K562 (cell line): ENCODE results near the gene PIK3R2. TPM values are rescaled to one million over a fixed set of nuclear protein-coding genes. Genes with fewer than 3 reads are reported as not detected.

ENCODE experiments used
- CAMTA2 ChIP-seq: fragments of 250-450 bp; sonication (Bioruptor Pico); conservative IDR thresholded peaks from 2 replicates; pipeline ENCODE4 v1.5.1; 2022
- CHD7 ChIP-seq: fragments of 200-600 bp; sonication (generic); IDR thresholded peaks from one replicate; pipeline ENCODE4 v1.6.1; 2012; ENCODE audit warnings: mild to moderate bottlenecking, low read depth, low read length, inconsistent platforms
- CSDE1 ChIP-seq, 2 experiments: fragments of 450-650 bp; IDR thresholded peaks; 2 replicates each; pipeline ENCODE4 v1.6.1; 2016; ENCODE audit warnings: mild to moderate bottlenecking in 1 of 2
- DEAF1 ChIP-seq: fragments of 450-650 bp; formaldehyde crosslinking; IDR thresholded peaks from 2 replicates; pipeline ENCODE4 v1.4.0; 2020; ENCODE audit warnings: mild to moderate bottlenecking, moderate library complexity
- KDM5B ChIP-seq: fragments of 200-600 bp; sonication (generic); IDR thresholded peaks from 2 replicates; pipeline ENCODE4 v1.6.1; 2012; ENCODE audit warnings: low read depth, mild to moderate bottlenecking, moderate library complexity, low read length, control low read depth, inconsistent platforms; ENCODE audit not compliant: insufficient replicate concordance
- MAX ChIP-seq: sonication (generic); formaldehyde crosslinking; IDR thresholded peaks from 2 replicates; pipeline ENCODE4 v1.9.0; 2022; ENCODE audit warnings: mild to moderate bottlenecking, missing genetic modification reagents
- ZNF354B ChIP-seq: fragments of 250-450 bp; sonication (Bioruptor Pico); IDR thresholded peaks from 2 replicates; pipeline ENCODE4 v1.4.0; 2020
- ZNF77 ChIP-seq: fragments of 250-450 bp; sonication (Bioruptor Pico); IDR thresholded peaks from 2 replicates; pipeline ENCODE4 v1.5.0; 2020
- polyA plus RNA-seq, 8 experiments: library from polyadenylated mRNA; depleted of rRNA in 4 of 8; stranded (reverse) in 5 of 8; unstranded in 3 of 8; fragments of >200 nt; fragmentation: Nextera tagmentation in 2 of 8; fragmentation: Illumina TruSeq in 1 of 8; extraction: Ambion mirVana in 2 of 8; extraction: Trizol in 1 of 8; gene quantifications; 2 replicates each; pipeline versions ENCODE4 v1.2.1 to v1.2.3, GENCODE V29; 2011 to 2014; ENCODE audit warnings: inconsistent platforms in 1 of 8, missing spikeins in 1 of 8
- total RNA-seq, 7 experiments: library from RNA; depleted of rRNA in 6 of 7; stranded (reverse); fragments of >200 nt in 6 of 7; fragmentation: Illumina TruSeq in 2 of 7; extraction: Trizol in 2 of 7; gene quantifications; 2 replicates each; pipeline versions ENCODE4 v1.2.1 to v1.2.3, GENCODE V29; 2011 to 2021; ENCODE audit warnings: low replicate concordance in 1 of 7

The PIK3R2 gene
- total and polyA plus RNA-seq, 9 of the 15 experiments (the other 6 are each of a cell fraction or from before 2014, with no cell fraction given): 0.39 to 37.9 (median 5.3) TPM

- TF ChIP-seq CHD7 (no peak), CSDE1 (IDR thresholded peaks at IDR 0.05) (no peak), KDM5B (no peak), CAMTA2 (CRISPR knock-in tag) (no peak), ZNF354B (no peak), ZNF77 (CRISPR knock-in tag) (no peak), MAX (CRISPR knock-in tag) (peak; percentile 95), DEAF1 (CRISPR knock-in tag) (peak; percentile 54)
These were observed 49.9 kb downstream of the PIK3R2 start (continued) for GRCh38 chr19:18202778-18203407.
